Inferior parietal cortex (tissue), 1 donor: Measurements from ENCODE around the gene TTN.

ENCODE experiments used
- DNase-seq: peaks from one replicate; pipeline ENCODE4 v3.0.0-alpha.2; 2016; ENCODE audit errors: extremely low spot score

Gene TTN

DNA sequence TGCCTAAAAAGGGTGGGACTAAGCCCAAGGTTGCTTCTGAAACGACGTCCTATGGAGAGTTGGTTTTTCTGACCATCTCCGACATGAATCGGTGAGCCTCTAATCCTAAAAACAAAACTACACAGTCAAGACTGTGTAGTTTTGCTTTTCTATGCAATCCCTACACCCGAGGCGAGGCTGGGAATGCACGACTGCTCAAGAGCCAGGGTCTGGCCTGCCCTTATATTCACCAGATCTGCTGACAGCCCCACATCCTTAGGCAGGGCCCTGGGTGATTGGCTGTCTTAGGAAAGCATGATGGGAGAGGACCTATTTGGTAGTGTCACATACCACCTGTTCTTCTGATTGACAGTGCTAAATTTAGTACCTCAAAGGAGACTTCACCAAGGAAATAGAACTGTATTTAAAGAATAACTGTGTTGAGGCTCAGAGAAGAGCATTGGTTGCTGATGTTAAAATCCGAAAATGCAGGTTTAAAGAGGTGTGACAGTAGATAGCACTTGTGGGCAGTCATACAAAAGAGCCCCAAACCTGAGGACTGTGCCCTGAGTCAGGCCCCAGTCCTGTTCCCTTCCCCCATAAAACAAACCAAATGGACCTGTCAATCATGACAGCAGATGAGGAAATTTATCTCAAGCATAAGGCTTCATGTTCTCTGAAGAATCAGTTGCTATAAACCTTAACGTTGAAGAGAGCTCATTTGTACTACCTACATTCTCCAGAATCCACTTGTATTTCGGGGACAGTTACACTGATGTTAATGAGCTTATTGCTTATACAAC is at the start of gene TTN:
Gene TTN, minus strand, starts transcription at position 197 of the 782 bp plus-strand sequence. CDS start 2,781 bp downstream, outside the sequence.
- no peak for DNase-seq

- no peak for DNase-seq
Measured at GRCh38 chr2:178855151-178855550, 47.9 kb upstream of the TTN start.

- DNase-seq, result no peak
Measured at GRCh38 chr2:178848335-178848734, 41.1 kb upstream of the TTN start.

DNA sequence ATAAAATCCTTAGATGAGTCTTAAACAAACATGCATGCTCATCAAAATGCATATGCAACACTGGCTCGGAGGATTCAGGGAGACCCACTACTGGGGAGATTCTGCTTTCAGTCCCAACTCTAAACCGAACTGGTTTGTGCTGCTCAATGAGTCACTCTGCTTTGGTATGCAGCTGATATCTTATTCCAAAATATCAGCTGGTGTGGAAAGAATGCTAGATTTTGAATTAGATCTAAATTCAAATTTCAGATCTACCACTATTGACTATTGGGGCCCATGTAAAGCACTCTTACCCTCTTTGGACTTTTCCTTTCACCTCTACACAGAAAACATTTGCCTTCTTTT is 39.2 kb upstream of the TTN start:
- DNase-seq, result no peak

DNA sequence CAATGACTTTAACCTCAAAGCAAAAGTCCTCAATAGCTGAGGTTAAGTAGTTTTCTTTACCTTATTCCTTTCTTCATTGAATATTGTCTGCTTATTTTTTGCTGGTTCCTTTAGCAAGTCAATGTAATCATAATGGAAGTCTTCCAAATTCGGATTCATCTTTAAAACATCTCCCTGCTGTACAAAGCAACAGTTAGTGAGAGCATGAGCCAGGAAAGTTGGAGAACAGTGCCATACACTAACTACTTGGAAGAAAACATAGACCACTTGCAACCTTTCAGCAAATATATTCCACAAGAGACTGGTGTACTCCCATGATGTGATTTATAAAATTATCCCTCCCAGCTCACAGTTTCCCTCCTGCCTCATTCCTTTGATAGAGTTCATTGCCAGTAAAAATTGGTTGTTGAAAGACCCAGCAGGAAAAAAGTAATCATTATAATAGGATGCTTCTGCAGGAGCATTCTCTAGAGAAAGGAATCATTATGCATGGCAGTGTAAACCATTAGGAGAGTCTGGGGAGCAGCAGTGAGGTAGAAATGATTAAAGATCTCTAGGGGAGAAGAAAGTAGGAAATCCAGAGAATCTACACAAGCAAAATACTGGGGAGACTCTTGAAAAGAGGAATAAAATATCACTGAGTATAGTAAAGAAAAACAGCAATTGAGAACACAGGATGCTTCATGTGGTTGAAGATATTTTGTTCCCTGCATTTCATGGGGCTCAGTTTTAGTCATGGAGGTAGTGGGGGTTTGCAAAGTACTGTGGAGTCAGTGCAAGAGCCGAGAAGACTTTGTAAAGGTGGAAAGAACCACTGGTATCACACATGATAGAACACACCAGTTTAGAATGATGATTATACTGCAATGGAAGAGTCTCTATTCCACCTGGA is 38.6 kb upstream of the TTN start:
- DNase-seq, result no peak

- no peak for DNase-seq
Measured at GRCh38 chr2:178844701-178845100, 37.5 kb upstream of the TTN start.

DNA sequence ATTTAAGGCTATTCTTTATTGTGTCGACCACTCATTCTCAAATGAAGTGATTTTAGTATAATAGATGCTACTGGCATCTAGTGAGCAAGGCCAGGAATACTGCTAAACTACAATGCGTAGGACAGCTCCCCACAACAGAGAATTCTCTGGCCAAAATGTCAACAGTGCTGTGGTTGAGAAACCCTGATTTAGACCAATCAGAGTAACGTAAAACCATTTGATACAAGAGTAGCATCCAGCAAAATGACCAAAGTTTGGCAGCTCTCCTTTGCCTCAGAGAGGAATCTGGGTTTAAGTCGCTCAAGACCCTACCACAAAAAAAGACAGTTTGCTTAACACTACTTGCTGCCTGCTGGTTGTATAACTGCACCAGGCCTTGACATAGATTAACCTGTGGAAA is 37.0 kb upstream of the TTN start:
- DNase-seq, result no peak

DNA sequence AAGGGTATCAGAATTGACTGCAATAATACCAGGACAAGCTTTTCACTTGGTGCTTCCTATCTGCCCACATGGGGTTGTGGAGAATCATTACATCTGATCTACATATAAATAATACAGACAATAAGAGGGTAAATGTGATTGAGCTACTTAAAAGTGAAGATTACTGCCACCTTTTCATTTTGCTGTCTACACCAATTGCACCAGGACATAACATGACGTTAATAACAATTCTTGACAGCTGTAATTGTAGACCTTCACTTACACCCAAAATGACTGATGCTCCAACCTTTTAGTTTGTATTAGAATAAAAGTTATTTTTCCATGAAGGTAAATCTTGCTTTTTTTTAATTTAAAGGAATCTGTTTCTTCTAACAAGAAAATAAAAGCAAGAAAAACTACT is 36.5 kb upstream of the TTN start:
- no peak for DNase-seq

- no peak for DNase-seq
Measured at GRCh38 chr2:178836807-178837206, 29.6 kb upstream of the TTN start.

GRCh38 chr2:178834086-178834485 is 26.9 kb upstream of the TTN start:
- DNase-seq, result no peak

GRCh38 chr2:178833382-178833781 is 26.2 kb upstream of the TTN start:
- no peak for DNase-seq

DNA sequence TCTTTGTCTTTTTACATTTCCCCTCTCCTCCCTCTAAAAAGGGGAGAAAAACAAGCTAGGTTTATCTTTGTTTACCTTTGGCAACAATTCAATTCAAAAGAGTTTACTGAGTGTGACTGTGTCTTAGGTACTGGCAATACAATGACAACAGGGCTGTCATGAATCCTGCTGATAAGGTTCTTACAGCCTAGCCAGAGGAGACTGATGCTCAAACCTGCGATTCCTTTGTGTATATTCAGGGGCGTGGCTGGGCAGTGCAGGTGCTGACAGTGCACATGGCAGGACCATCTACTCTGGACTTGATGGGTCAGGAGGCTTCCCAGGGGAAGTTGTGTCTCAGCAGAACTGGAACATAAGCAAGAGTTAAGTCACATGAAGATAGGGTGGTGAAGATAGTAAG is 23.2 kb upstream of the TTN start:
- DNase-seq, result no peak

GRCh38 chr2:178829981-178830380 is 22.8 kb upstream of the TTN start:
- DNase-seq, result no peak

- DNase-seq, result peak; percentile 13
Measured at GRCh38 chr2:178829299-178829960, 22.2 kb upstream of the TTN start.

DNA sequence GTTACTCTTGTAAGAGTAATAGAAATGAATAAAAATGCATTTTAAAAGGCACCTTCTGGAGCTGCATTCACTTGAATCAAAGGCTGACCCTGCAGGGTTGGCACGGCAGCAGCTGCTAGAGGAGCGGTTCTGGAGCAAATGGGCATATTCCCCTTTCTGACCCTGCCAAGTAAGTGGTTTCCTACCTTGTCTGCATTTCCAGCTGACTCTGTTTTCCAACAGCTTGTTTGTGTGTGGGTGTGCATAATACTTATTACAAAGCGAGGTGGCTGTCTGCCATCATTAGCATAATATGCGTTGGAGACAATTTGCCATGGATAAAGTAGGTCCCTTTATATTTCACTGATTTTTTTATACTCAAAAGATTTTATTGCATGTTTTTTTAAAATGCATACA is 21.3 kb upstream of the TTN start:
- no peak for DNase-seq

DNA sequence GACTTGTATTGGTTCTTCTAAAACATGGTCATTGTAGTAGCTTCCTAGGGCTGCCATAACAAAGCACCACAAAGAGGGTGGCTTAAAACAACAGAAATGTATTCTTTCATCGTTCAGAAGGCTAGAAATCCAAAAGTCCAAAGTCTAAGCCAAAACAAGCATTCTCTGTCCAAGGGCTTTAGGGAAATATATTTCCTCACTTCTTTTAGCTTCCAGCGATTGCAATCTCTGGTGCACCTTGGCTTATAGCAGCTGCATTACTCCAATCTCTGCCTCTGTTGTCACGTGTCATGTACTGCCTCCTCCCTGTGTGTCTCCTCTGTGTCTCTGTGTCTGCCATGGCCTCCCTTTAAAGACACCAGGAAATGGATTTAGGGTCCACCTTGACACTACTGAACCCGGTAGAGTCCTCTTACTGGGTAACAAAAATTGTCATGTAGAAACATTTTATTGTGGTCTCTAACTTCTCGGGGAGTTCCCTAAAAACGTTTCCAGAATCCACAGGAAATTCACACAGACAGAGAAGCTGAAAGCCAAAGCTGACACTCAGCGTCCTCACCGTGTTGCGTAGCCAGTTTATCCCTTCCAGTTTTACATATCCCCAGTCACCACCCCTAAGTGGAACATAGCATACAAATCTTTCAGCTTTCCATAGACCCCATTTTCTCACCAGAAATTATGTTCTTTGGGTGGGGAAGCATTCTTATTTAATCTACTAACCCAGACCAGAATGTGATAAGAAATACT is 20.7 kb upstream of the TTN start:
- no peak for DNase-seq

GRCh38 chr2:178827111-178827510 is 19.9 kb upstream of the TTN start:
- DNase-seq, result no peak

GRCh38 chr2:178825183-178825582 is 18.0 kb upstream of the TTN start:
- DNase-seq, result no peak

DNA sequence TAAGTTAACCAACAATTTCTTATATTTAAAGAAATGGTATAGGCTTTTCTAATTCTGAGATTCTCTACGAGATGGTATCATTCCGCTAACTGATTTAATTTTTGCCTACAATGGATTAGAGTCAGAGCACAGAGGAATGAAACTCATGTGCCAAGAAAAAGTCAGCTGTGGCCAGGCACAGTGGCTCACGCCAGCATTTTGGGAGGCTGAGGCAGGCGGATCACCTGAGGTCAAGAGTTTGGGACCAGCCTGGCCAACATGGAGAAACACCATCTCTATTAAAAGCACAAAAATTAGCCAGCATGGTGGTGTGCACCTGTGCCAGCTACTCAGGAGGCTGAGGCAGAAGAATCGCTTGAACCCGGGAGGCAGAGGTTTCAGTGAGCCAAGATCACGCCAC is 17.0 kb upstream of the TTN start:
- DNase-seq, result no peak

DNA sequence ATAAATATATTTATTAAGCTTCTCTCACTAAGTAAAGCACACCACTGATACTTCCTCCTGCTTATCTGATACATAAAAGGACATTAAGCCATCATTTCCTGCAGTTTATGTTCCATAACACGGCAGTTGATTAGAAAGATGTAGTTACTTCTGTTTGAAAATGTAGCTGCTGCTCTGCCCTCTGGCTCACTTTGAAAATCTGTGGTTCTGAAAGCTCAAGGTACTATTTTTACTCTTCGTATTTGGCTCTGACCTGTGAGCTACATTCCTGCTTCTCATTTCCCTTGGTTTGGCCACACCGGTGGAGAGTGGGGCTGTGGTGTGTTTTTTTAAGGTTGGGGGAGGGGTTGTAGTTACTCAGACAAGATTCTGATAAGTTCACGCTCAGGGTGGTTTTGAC is 12.8 kb upstream of the TTN start:
- no peak for DNase-seq

DNA sequence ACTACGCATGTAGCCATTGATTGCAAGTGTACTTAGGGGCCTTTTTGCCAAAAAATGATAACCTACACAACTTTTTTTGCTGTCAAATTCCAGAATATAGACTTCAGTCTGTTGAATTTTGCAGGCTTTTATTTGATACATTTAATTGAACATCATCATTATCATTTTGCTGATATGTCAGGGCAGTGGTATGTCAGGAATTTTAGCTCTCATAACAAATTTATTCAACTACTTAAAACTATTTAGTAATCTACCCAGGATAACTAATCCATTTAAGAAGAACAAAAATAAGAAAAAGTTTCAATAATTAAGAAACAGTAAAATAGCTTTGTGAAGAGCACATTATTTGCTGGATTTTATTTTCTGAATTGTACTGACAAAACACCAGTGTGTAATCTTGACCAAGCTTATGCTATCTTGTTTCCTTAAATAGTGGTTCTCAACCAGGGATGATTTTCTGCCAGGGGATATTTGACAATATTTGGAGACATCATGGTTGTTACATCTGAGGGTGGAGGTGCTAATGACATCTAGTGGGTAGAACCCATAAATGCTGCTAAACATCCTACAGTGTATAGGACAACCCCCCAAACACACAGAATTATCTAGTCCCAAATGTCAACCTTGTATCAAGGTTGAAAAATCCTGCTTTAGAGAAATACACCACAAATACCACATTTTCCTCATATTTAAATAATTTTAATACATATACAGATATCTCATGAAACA is 12.1 kb upstream of the TTN start:
- DNase-seq, result no peak
